ENCODE data around the gene PTP4A2. TPM values are rescaled to one million over a fixed set of nuclear protein-coding genes. Genes with fewer than 3 reads are reported as not detected.

PTP4A2 gene
- polyA plus RNA-seq, 1 of the 3 experiments (the other 2 are of a cell fraction), result 41.7 TPM

- 95% methylated on average over 2 of the region's 2 CpGs for WGBS (ENCODE audit: low lambda C conversion rate)
- H3K36me3 ChIP-seq (replicated peaks in 1 of 2; ENCODE audit: control insufficient read depth in 1 of 2, insufficient read depth in 2 of 2, low read length in 1 of 2), result no peaks in the 10 kb centered on the region
- CTCF ChIA-PET, result interaction anchor here (1.5 to 2.3 kb wide), 2 partner anchors 18 to 22 kb away, joined by 4 to 9 read pairs; no protein-coding TSS in a partner anchor
- no peak overlapping the region for H2AFZ ChIP-seq (ENCODE audit: low read depth)
- DNase-seq, result no peak
- H3K9ac ChIP-seq, result no peak overlapping the region
- no peak overlapping the region for H3K27ac ChIP-seq (ENCODE audit: low read depth in 2 of 2, low read length in 1 of 2)
- POLR2A ChIA-PET, result no interaction called here
- no peaks in the 10 kb centered on the region for H3K9me2 ChIP-seq
- H3K9me3 ChIP-seq, result no peaks in the 10 kb centered on the region
- H3F3A ChIP-seq (replicated peaks; ENCODE audit: insufficient read depth), result peaks cover 6% of the 10 kb centered on the region
- TF ChIP-seq ELF1 (IDR thresholded peaks at IDR 0.05), result no peak
- TF ChIP-seq GABPA (IDR thresholded peaks at IDR 0.05; ENCODE audit: low read depth), result no peak
- TF ChIP-seq GATA2 (CRISPR knock-in tag; IDR thresholded peaks at IDR 0.05), result no peak
- TF ChIP-seq FOXM1 (IDR thresholded peaks at IDR 0.05; ENCODE audit: low read depth), result no peak
- TF ChIP-seq MXI1 (IDR thresholded peaks at IDR 0.05; ENCODE audit: low read depth, low read length), result no peak
- no peak for TF ChIP-seq USF1 (IDR thresholded peaks at IDR 0.05; ENCODE audit: borderline replicate concordance, low read depth)
- TF ChIP-seq USF2 (IDR thresholded peaks at IDR 0.05; ENCODE audit: borderline replicate concordance, low read depth, low read length), result no peak
- H4K20me1 ChIP-seq (ENCODE audit: insufficient read depth), result no peaks in the 10 kb centered on the region
- H3K4me3 ChIP-seq (ENCODE audit: low read depth in 2 of 2, low read length in 1 of 2), result no peak overlapping the region
- no peaks in the 10 kb centered on the region for H3K79me2 ChIP-seq (ENCODE audit: insufficient read depth)
- no peaks in the 10 kb centered on the region for H3K27me3 ChIP-seq (ENCODE audit: insufficient read depth)
- peaks cover 4 to 8% of the 10 kb centered on the region in 2 experiments; a peak in 1 of 4 replicates for H3K4me1 ChIP-seq (ENCODE audit: control insufficient read depth in 1 of 2, insufficient read depth in 2 of 2, low read depth in 1 of 2, low read length in 1 of 2)
- no peak overlapping the region for H3K4me2 ChIP-seq
Observed at GRCh38 chr1:31981456-31981839, 43.3 kb upstream of the PTP4A2 start.

- no peaks in the 10 kb centered on the region for H3K27me3 ChIP-seq (ENCODE audit: insufficient read depth)
- DNase-seq, result no peak
- H3K9ac ChIP-seq, result no peak overlapping the region
- H3F3A ChIP-seq (replicated peaks; ENCODE audit: insufficient read depth), result peaks cover 6% of the 10 kb centered on the region
- H3K4me2 ChIP-seq, result no peak overlapping the region
- no peaks in the 10 kb centered on the region for H3K9me3 ChIP-seq
- H3K79me2 ChIP-seq (ENCODE audit: insufficient read depth), result no peaks in the 10 kb centered on the region
- H3K9me2 ChIP-seq, result no peaks in the 10 kb centered on the region
- CTCF ChIA-PET, result interaction anchor here (1.0 to 2.3 kb wide), 2 partner anchors 14 to 17 kb away, joined by 3 to 9 read pairs; no protein-coding TSS in a partner anchor
- H4K20me1 ChIP-seq (ENCODE audit: insufficient read depth), result no peaks in the 10 kb centered on the region
- POLR2A ChIA-PET, result no interaction called here
- 85% methylated on average over 10 of the region's 10 CpGs for WGBS (ENCODE audit: low lambda C conversion rate)
- H3K27ac ChIP-seq (ENCODE audit: low read depth in 2 of 2, low read length in 1 of 2), result no peak overlapping the region
- H2AFZ ChIP-seq (ENCODE audit: low read depth), result no peak overlapping the region
- H3K4me1 ChIP-seq (ENCODE audit: control insufficient read depth in 1 of 2, insufficient read depth in 2 of 2, low read depth in 1 of 2, low read length in 1 of 2), result peaks cover 4 to 8% of the 10 kb centered on the region in 2 experiments; a peak in 1 of 4 replicates
- no peaks in the 10 kb centered on the region for H3K36me3 ChIP-seq (replicated peaks in 1 of 2; ENCODE audit: control insufficient read depth in 1 of 2, insufficient read depth in 2 of 2, low read length in 1 of 2)
- TF ChIP-seq PBX3 (IDR thresholded peaks at IDR 0.05) (no peak), NFIC (IDR thresholded peaks at IDR 0.05; ENCODE audit: borderline replicate concordance) (no peak), CHD2 (IDR thresholded peaks at IDR 0.05; ENCODE audit: low read length, partially characterized antibody) (no peak), FOSL2 (IDR thresholded peaks at IDR 0.05; ENCODE audit: borderline replicate concordance, low read depth) (no peak), MEF2A (IDR thresholded peaks at IDR 0.05; ENCODE audit: borderline replicate concordance, low read depth) (no peak), JUND (IDR thresholded peaks at IDR 0.05) (no peak), RXRA (IDR thresholded peaks at IDR 0.05; ENCODE audit: borderline replicate concordance, low read depth) (no peak)
- H3K4me3 ChIP-seq (ENCODE audit: low read depth in 2 of 2, low read length in 1 of 2), result no peak overlapping the region
Observed at GRCh38 chr1:31980835-31981455, 42.8 kb upstream of the PTP4A2 start.

Measured in SK-N-SH (cell line).